SKM-1 (cell line): ENCODE measurements around the gene CLIC4.
"Not testable (repeated sequence)": the region's sequence is repeated elsewhere in the genome, so short reads cannot be mapped to it uniquely, and the experiment has no call there.

ENCODE experiments used
- DNase-seq: peaks from one replicate; lab custom pipeline; 2025; ENCODE audit not compliant: unreplicated experiment; lab: John Stamatoyannopoulos, UW

CLIC4 gene

DNA sequence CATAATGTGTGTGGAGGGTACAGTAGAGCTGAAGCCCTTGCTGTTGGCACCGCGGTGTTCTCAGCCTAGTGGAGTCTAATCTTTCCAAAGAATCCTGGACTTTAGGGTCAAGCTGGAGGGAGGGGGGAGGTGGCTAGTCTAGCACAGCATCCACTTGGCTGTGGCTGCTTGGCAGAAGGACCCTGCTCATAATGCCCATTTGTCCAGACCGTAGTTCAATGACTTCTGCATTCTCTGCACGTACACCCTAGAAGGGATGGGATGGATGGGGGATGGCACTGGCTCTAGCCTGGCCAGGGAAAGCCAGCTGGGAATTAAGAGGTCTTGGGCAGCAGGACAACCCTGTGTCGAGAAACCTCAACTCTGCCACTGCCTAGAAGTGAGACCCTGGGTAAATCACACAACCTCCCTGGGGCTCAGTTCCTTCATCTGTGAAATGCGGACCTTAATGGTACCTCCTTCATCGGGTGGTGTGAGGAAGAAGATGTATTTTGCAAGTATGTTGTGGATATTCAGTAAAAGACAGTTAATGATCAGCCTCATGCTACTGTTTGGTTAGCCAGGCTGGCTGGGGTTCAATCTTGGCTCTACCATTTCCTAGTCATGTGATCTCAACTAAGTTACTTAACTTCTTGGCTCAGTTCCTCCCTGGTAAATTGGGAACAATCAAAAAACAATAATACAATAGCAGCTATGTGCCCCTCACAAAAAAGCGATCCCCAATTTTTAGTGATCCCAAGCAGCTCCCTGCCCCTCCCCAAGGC is 27.2 kb upstream of the CLIC4 start:
- no peak for DNase-seq

DNA sequence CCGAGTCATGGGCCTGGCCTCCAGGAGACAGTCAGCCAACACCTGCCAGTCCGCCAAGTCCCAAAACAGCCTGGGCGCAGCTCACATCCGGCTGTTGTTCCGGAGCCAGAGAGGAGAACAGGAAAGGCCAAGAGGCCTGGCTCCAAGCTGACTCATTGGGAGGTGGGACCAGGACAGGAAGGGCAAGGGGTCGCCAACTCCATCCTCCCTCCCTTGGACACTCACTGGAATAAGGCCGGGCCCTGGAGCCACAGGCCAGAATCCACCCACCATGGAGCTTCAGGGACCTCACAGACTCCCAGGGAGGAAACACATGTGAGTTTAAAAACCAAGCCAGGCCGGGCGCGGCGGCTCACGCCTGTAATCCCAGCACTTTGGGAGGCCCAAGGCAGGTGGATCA is 25.1 kb upstream of the CLIC4 start:
- DNase-seq, result no peak

DNA sequence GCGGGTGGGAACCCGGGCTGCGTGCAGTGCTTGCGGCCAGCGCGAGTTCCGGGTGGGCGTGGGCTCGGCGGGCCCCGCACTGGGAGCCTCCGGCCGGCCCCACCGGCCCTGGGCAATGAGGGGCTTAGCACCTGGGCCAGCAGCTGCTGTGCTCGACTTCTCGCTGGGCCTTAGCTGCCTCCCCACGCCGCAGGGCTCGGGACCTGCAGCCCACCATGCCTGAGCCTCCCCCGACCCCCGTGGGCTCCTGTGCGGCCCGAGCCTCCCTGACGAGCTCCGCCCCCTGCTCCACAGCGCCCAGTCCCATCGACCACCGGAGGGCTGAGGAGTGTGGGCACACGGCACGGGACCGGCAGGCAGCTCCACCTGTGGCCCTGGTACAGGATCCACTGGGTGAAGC is 23.7 kb upstream of the CLIC4 start:
- DNase-seq, result no peak

DNA sequence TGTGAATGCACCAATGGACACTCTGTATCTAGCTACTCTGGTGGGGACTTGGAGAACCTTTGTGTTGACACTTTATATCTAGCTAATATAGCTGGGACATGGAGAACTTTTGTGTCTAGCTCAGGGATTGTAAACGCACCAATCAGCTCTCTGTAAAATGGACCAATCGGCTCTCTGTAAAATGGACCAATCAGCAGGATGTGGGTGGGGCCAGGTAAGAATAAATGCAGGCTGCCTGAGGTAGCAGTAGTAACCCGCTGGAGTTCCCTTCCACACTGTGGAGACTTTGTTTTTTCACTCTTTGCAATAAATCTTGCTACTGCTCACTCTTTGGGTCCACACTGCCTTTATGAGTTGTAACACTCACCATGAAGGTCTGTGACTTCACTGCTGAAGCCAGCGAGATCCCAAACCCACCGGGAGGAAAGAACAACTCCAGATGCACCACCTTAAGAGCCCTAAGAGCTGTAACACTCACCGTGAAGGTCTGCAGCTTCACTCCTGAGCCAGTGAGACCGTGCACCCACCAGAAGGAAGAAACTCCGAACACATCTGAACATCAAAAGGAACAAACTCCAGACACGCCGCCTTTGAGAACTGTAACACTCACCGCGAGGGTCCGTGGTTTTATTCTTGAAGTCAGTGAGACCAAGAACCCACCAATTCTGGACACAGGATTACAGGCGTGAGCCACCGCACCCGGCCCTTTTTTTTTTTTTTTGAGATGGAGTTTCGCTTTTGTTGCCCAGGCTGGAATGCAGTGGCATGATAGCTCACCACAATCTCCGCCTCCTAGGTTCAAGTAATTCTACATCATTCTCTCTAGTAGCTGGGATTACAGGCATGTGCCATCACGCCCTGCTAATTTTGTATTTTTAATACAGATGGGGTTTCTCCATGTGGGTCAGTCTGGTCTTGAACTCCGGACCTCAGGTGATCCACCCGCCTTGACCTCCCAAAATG is 22.9 kb upstream of the CLIC4 start:
- DNase-seq, result not testable (repeated sequence)

DNA sequence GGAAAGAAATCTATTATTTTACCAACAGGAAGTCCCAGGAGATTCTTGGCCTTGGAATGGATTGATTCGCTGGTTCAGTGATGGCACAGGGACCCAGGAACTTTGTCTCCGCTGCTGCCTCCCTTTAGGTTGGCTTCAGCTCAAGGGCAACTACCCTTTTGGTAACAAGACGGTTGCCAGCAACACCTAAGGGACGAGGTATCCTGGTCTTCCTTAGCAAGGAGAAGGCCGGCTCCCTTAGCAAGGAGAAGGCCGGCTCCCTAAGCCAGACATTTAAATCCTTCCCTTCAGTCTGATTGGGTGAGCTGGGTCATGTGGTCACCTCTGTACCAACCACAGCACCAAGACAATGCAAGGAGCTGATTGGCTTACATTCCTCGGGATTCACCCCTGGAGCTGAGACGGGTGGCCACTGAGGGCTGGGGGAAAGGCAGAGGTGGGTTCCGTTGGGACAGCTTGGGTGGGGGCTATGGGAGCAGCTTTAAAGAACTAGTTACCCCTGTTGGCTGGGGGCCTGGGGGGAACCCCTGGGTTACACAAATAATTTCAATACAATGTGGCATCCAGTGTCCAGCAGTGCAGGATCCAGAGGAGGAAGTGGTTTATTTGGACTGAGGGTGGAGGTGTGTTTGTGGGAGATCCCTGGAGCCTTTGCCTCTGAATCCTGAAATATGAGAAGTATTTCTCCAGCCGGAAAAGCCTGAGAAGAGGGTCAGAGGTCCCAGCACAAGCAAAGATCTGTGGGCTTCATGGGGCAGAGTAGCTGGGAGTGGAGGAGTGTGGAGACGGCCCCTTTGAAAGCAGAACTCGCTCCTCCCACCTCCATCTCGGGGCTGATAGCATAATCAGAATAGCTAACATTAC is 20.7 kb upstream of the CLIC4 start:
- DNase-seq, result no peak

DNA sequence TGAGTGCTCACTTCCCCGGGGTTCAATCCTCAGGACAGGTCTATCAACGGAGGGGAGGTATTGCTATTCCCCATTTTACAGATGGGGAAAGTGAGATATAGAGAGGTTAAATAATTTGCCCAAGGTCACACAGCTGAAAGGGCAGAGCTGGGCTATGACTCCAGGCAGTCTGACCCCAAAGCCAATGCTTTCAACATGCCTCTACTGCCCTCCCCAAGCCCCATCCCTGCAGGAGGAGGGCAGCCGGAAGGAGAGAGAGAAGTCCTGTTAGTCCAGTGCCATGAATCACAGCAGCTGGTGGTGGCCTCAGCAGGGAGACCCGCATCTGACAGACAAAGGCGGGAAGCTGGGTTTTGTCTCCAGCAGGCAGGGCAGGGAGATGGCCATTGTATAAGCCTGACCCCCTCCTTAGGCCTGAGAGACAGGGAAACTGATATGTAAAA is 20.0 kb upstream of the CLIC4 start:
- no peak for DNase-seq

DNA sequence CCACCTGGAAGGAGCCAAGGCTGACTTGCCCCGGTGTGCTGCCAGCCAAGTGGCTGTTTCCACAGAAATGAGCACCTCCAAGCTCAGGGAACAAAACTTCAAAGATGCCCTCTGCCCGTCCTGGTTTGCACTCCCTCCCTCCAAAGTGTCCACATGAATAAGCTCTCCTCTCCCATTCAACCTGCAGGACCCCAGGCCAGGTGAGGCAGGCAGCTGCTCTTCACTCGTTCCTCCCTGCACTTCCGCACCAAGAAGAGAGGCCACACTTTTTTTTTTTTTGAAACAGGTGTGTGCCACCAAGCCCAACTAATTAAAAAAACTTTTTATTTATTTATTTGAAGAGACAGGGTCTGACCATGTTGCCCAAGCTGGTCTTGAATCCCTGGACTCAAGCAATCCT is 18.5 kb upstream of the CLIC4 start:
- no peak for DNase-seq

DNA sequence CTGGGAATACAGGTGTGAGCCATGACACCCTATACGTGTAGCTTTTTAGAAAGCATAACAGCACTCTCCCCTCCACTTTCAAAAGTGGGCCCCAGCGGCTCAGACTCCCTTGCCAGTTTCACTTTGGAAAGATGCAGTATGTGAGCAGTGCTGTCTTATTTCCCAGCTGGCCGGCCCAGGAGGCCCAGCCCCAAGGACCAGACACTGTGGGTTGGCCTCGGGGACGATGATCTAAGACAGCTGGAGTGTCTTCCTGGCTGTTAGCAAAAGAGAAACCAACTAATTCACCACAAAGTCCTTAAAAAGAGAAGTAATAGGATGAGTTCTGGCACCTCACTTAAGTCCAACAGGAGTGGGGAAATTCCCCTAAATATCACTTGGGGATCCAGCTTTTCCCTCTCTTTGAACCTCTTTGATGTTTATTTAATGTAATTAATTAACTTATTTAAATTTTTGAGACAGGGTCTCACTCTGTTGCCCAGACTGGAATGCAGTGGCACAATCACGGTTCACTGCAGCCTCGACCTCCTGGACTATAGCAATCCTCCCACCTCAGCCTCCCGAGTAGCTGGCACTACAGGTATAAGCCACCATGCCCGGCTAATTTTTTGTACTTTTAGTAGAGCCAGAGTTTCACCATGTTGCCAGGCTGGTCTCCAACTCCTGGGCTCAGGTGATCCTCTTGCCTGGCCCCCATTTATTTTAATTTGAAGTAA is 17.6 kb upstream of the CLIC4 start:
- DNase-seq, result peak; percentile 86

DNA sequence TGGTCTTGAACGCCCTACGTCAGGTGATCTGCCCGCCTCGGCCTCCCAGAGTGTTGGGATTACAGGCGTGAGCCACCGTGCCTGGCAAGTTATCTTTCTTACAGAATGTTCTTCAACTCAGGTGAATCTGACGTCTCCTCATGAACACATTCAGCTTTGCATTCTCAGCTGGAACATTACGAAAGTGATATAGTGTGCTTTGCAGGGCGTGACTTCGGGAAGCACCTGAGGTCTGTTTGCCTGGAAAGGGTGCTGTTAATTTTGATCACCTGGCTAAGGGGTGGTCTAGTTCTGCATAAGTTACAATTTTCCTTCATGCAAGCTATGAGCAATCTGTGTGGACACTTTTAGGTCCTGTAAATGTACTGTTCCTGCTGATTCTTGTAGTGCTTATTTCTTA is 16.3 kb upstream of the CLIC4 start:
- no peak for DNase-seq

DNA sequence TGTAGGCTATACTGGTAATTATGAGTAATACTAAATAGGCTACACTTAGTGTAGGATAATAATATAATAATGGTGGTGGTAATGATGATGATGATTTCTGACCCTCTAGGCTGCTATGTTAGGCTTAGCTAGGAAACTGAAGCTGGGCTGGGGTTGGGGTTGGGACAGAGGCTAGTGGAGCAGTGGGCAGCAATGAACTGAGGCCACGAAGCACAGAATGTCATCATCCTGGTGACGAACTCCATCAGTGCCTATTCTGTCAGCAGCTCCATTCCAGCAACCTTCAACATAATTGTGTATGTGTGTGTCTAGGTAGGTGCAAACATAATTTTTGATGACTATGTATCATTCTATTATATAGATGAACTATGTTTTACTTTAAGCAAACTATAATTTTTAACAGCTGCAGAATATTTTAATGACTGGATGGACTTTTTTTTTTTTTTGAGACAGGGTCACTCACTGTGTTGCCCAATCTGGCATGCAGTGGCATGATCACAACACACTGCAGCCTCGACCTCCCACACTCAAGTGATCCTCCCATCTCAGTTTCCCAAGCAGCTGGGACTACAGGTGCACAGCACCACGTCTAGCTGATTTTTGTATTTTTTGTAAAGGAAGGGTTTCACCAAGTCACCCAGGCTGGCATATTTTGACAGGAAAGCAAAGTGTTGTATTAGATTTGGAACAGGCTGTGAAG is 12.9 kb upstream of the CLIC4 start:
- no peak for DNase-seq

DNA sequence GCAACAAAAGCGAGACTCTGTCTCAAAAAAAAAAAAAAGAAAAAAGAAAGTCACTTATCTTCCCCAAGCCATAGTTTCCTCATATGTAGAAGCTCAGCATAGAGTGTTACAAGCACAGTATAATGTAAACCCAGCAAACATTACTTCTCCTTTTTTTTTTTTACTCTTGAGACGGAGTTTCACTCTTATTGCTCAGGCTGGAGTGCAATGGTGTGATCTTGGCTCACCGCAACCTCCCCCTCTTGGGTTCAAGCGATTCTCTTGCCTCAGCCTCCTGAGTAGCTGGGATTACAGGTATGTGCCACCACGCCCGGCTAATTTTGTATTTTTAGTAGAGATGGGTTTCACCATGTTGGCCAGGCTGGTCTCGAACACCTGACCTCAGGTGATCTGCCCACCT is 11.9 kb upstream of the CLIC4 start:
- DNase-seq, result peak; percentile 67

DNA sequence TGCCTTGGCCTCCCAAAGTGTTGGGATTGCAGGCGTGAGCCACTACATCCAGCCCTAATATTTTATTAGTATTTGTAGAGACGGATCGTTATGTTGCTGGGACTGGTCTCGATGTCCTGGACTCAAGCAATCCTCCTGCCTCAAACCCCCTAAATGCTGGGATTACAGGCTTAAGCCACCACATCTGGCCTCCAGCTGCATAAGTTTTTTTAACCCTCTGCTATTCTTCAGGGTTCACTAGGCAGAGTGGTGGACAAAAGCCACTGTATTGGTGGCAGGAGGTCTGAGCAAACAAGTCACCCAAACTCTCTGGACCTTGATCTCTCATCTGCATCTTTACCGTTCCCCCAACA is 10.1 kb upstream of the CLIC4 start:
- DNase-seq, result no peak

DNA sequence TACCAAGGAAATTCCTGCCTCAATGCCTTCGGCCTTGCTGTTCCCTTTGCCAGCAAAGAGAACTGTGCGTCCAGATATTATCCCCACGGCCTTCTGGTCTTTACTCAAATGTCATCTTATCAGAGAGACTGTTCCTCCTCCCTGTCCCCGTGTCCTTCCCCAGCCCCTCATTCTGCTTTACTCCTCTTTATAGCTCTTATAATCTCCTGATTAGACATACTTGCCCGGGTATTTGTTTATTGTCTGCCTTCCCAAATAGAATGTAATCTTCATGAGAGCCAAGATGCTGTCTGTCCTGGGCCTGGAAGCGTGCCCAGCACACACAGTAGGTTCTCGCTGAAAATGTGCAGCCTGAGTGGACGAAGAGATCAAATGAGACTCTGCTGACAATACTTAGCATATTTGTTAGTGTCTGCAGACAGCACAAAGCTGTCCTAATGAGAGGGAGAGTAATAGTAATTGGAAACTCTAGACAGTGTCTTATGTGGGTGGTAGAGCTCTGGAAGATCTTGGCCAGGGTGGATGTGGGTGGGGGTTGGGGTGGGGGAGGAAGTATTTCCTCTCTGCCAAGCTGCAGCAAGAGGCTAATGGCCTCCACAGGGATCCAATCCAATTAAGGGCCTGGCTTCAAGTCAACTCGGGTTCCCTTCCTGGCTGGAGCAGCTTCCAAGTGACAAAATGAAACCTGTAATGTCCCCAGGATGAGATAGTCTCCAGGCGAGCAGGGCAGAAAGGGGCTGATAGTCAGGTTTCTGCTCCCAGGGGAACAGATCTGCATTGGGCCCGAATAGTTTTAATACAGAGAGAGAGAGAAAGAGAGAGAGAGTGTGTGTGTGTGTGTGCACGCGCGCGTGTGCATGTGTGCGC is 9.5 kb upstream of the CLIC4 start:
- DNase-seq, result no peak

DNA sequence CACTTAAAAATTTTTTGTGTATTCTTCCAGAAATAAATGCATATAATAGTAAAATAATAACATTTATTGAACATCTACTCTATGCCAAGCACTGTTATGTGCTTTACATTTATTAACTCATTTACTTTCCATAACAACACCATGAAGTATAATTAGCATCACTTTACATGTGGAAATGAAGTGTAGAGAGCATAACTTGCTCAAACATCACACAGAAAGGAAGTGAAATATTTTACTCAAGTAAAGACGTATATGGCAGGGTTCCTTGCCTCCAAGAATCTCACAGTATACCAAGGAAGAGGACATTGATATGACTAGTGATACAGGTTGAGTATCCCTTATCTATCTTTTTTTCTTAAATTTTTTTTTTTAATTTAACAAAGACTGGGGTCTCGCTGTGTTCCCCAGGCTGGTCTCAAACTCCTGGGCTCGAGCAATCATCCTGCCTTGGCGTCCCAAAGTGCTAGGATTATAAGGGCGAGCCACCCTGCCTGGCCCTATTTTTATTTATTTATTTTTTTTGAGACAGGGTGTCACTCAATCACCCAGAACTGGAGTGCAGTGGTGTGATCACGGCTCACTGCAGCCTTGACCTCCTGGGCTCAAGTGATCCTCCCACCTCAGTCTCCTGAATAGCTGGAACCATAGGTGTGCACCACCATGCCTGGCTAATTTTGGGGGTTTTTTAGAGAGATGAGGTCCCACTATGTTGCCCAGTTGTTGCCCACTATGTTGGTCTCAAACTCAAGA is 7.7 kb upstream of the CLIC4 start:
- DNase-seq, result no peak

DNA sequence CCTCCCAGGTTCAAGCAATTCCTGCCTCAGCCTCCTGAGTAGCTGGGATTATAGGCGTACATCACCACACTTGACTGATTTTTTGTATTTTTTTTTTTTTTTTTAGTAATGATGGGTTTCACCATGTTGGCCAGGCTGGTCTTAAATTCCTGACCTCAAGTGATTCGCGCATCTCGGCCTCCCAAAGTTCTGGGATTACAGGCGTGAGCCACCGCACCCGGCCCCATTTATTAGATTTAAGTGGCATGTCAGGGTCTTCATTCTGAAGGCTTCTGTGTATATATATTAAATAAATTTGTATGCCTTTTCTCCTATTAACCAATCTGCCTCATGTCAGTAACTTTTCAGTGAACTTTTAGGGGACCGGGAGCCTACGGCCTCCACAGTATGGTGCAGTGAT is 6.0 kb upstream of the CLIC4 start:
- no peak for DNase-seq

DNA sequence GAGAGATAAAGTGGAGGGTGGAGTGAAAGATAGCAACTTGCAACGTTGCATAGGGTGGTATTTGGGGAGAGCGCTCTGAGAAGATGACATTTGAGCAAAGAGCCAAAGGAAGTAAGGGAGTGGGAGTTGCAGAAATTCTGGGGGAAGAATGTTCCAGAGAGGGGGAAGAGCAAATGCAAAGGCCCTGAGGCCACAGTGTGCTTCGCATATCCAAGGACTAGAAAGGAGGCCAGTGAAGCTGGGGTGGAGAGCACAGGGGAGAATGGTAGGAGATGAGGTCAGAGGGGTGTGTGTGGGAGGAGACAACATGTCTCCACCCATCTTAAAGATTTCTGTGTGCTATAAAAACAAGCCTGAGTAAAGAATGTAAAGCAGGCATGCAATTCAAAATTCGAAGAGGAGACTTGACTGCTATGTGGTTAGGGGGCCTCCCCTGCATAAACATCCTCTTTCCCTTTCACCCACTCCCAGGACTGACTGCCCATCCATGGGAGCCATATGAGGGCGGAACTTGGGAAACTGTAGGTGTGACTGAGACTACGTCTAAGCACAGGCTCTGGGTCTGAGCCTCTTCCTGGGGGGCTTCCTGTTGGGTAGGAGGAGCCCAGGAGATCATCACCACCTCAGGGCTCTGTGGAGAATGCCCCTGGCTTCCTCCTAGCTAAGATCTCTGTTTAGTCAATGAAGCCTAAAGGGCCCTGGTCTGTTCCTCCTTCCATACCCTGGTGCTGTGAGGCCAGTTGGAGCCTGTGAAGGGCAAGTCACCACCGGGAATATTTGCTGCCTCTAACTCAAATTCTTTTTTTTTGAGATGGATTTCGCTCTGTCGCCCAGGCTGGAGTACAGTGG is 2.9 kb upstream of the CLIC4 start:
- no peak for DNase-seq

DNA sequence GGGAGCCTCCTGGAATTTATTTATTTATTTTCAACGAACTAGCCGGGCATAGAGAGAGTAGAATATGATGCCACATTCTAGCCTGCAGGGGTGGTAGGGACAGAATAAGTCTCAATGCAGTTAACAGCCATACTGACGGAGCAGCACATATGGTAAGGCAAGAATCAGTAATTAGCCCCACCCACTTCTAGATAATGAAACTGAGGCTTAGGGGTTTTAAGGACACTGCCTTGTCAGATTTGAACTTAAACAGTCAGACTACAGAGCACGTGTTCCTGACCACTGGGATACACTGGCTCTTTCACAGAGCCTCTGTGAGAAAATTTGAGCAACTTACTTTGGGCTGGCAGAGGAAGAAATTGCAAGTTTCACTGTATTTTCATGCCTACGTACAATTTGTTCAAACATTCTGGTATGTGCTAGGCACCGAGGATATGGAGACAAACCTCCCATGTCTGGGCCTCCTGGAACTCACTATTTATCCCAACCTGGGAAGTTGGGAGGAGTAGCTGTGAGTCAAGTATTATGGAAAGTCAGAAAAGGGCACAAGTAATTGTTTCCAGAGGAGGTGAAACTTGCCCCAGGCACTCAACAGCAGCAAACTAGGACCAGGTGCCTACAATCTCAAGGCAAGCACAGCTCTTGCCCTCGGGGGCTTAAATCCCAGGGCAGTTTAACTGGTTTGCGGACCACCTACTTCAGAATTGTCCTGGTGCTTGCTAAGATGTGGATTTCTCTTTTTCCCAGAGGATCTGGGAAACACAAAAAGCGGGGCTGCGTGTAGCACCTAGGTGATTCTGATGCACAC is 1.6 kb upstream of the CLIC4 start:
- no peak for DNase-seq
